Right lobe of liver (tissue), 6 donors: ENCODE data around the gene KREMEN2. TPM values are rescaled to one million over a fixed set of nuclear protein-coding genes. Genes with fewer than 3 reads are reported as not detected.
A peak's percentile ranks its signal among the peaks of the same experiment; 100 is the strongest.

Source experiments
- ATAC-seq, 4 donors: fragments of 200-7000 bp; cut with Tn5 transposase; one replicate each; pipeline ENCODE4 v1.9.1; 2020; ENCODE audit warnings: mild to moderate bottlenecking in 4 of 4, moderate library complexity in 4 of 4
- DNase-seq, 3 donors: peaks; one replicate each; pipeline ENCODE4 v3.0.0-alpha.2; 2020
- H3K27ac ChIP-seq, 3 donors: fragments of 200-600 bp; one replicate each; pipeline ENCODE4 v1.8.0; 2022
- H3K27me3 ChIP-seq, 2 donors: fragments of 200-600 bp; one replicate each; pipeline ENCODE4 v1.8.0; 2022
- H3K36me3 ChIP-seq, 4 donors: fragments of 200-600 bp; sonication (generic) in 1 of 4; one replicate each; pipeline versions ENCODE4 v1.5.1 to v1.8.0; 2017 to 2022; ENCODE audit warnings: control low read depth in 1 of 4
- H3K4me1 ChIP-seq, 4 donors: fragments of 200-600 bp; sonication (generic) in 1 of 4; one replicate each; pipeline versions ENCODE4 v1.5.1 to v1.8.0; 2017 to 2022; ENCODE audit warnings: control low read depth in 1 of 4
- H3K4me3 ChIP-seq, 3 donors: fragments of 200-600 bp; one replicate each; pipeline ENCODE4 v1.8.0; 2022
- H3K9me3 ChIP-seq, 4 donors: fragments of 200-600 bp; sonication (generic) in 1 of 4; one replicate each; pipeline versions ENCODE4 v1.5.1 to v1.8.0; 2017 to 2022; ENCODE audit warnings: control low read depth in 1 of 4
- CTCF ChIP-seq, 4 donors: fragments of 200-600 bp in 3 of 4; fragments of 450-650 bp in 1 of 4; IDR thresholded peaks; one replicate each; pipeline versions ENCODE4 v1.5.1 to v1.8.0; 2016 to 2022; ENCODE audit warnings: antibody characterized with exemption in 4 of 4, mild to moderate bottlenecking in 2 of 4
- POLR2A ChIP-seq: fragments of 450-650 bp; IDR thresholded peaks from one replicate; pipeline ENCODE4 v1.6.1; 2017; ENCODE audit warnings: antibody characterized with exemption, mild to moderate bottlenecking
- WGBS: methylation state at CpG from one replicate; pipeline ENCODE4 v1.1.6; 2018; ENCODE audit warnings: low coverage, low lambda C conversion rate; ENCODE audit not compliant: insufficient coverage; ENCODE audit errors: missing lambda C conversion rate; 5-methylcytosine and 5-hydroxymethylcytosine counted together
- intact Hi-C, 2 donors: fragments of 100-400 bp; cut with DNase I; formaldehyde crosslinking; loops; one replicate each; pipeline versions ENCODE4 v1.11.2 to v1.14.1; 2022
- total RNA-seq, 6 experiments: library from RNA; depleted of rRNA in 2 of 6; stranded (reverse); fragments of >200 nt in 2 of 6; fragmentation: NEBNext Ultra II Directional in 3 of 6; extraction: Animal tissue kit (Norgen Biotek cat#: 25700) in 3 of 6; gene quantifications; one replicate each; pipeline versions ENCODE4 v1.1.0 to v1.2.4, GENCODE V29; 2016 to 2023
- donor health status: DM: no; HTN: yes; CAD: no.
- donor health status: DM: no; HTN: no; CAD: no.
- donor health status: DM: no; HTN: no; CAD: no.
- donor health status: DM: no; HTN: yes; CAD: no.
- donor health status: DM: no; HTN: yes; CAD: no.

Gene KREMEN2
- total RNA-seq, 6 experiments from 2014 or later, result not detected

- Histone ChIP-seq H3K27me3 (peaks cover 0 to 9% of the 10 kb centered on the region in 2 donors), H3K9me3 (no peaks in the 10 kb centered on the region), H3K4me3 (no peak overlapping the region), H3K36me3 (no peaks in the 10 kb centered on the region), H3K27ac (no peak overlapping the region), H3K4me1 (no peaks in the 10 kb centered on the region)
- 40% methylated on average over 10 of the region's 21 CpGs for WGBS
- no peak for DNase-seq
- no peak for TF ChIP-seq POLR2A
- no peak for TF ChIP-seq CTCF (IDR thresholded peaks at IDR 0.05)
- ATAC-seq, result peak in 1 of 4 donors; percentile 12
- intact Hi-C loops, result no loop called here
Measured at GRCh38 chr16:2955779-2956578, 8.1 kb upstream of the KREMEN2 start.

- H3K27me3 ChIP-seq, result peaks cover 0 to 9% of the 10 kb centered on the region in 2 donors
- intact Hi-C loops, result no loop called here
- DNase-seq, result no peak
- no peak for TF ChIP-seq POLR2A
- no peak for TF ChIP-seq CTCF (IDR thresholded peaks at IDR 0.05)
- H3K4me3 ChIP-seq, result no peak overlapping the region
- H3K9me3 ChIP-seq, result no peaks in the 10 kb centered on the region
- no peak overlapping the region for H3K27ac ChIP-seq
- H3K4me1 ChIP-seq, result no peaks in the 10 kb centered on the region
- no peaks in the 10 kb centered on the region for H3K36me3 ChIP-seq
- ATAC-seq, result no peak
- WGBS, result 59% methylated on average over 9 of the region's 11 CpGs
Measured at GRCh38 chr16:2956579-2956956, 7.5 kb upstream of the KREMEN2 start.

- Histone ChIP-seq H3K27ac (no peak overlapping the region), H3K36me3 (no peaks in the 10 kb centered on the region), H3K4me1 (peaks cover 0 to 4% (median 2%) of the 10 kb centered on the region in 4 donors), H3K27me3 (peaks cover 0 to 17% of the 10 kb centered on the region in 2 donors), H3K9me3 (no peaks in the 10 kb centered on the region), H3K4me3 (no peak overlapping the region)
- TF ChIP-seq POLR2A (no peak), CTCF (IDR thresholded peaks at IDR 0.05) (no peak)
- WGBS, result 28% methylated on average over 9 of the region's 10 CpGs
- intact Hi-C loops, result no loop called here
- no peak for DNase-seq
- ATAC-seq, result no peak
Measured at GRCh38 chr16:2959206-2959605, 4.9 kb upstream of the KREMEN2 start.

- WGBS, result 64% methylated on average over 11 of the region's 17 CpGs
- Histone ChIP-seq H3K27me3 (peaks cover 4 to 18% of the 10 kb centered on the region in 2 donors), H3K4me3 (no peak overlapping the region), H3K27ac (no peak overlapping the region), H3K9me3 (no peaks in the 10 kb centered on the region), H3K36me3 (no peaks in the 10 kb centered on the region), H3K4me1 (peaks cover 0 to 11% (median 5%) of the 10 kb centered on the region in 4 donors)
- ATAC-seq (no peak), DNase-seq (no peak)
- TF ChIP-seq POLR2A (no peak), CTCF (IDR thresholded peaks at IDR 0.05) (no peak)
- intact Hi-C loops, result no loop called here
Measured at GRCh38 chr16:2960183-2961010, 3.7 kb upstream of the KREMEN2 start.
